ENCODE results near the gene ADRM1. TPM values are rescaled to one million over a fixed set of nuclear protein-coding genes. Genes with fewer than 3 reads are reported as not detected.

Gene ADRM1
- total and polyA plus RNA-seq, 10 donors: 60.5 to 112 (median 79.2) TPM

- intact Hi-C loops (cut with DNase I; ENCODE audit: low total_unique reads): loop anchor here (5.0 kb wide), 1 partner anchor 80 kb away; no protein-coding TSS in a partner anchor
- TF ChIP-seq POLR2AphosphoS5 (IDR thresholded peaks at IDR 0.05): peak; percentile 76 to 84 (median 77)
- no peak for TF ChIP-seq POLR2A (IDR thresholded peaks at IDR 0.05)
- TF ChIP-seq CTCF (IDR thresholded peaks at IDR 0.05 in 8 of 11, conservative IDR thresholded peaks at IDR 0.05 in 3 of 11): peak; percentile 77 to 95 (median 88)
- peak overlapping the region; percentile 88 to 98 (median 96) for H3K27ac ChIP-seq
- peaks cover 4 to 54% (median 29%) of the 10 kb centered on the region in 6 donors for H3K36me3 ChIP-seq
- no peaks in the 10 kb centered on the region for H3K27me3 ChIP-seq (replicated peaks in 1 of 7)
- DNase-seq: peak; percentile 97
- no peaks in the 10 kb centered on the region for H3K9me3 ChIP-seq
- WGBS, 5 donors: 2 to 4% (median 2%) methylated on average over 23 to 24 of the region's 24 CpGs
- H3K4me1 ChIP-seq: peaks cover 23 to 85% (median 53%) of the 10 kb centered on the region in 6 donors
- peak overlapping the region; percentile 52 to 100 (median 96) for H3K4me3 ChIP-seq
Measured at GRCh38 chr20:62301773-62302340, 940 bp upstream of the ADRM1 start.

DNA sequence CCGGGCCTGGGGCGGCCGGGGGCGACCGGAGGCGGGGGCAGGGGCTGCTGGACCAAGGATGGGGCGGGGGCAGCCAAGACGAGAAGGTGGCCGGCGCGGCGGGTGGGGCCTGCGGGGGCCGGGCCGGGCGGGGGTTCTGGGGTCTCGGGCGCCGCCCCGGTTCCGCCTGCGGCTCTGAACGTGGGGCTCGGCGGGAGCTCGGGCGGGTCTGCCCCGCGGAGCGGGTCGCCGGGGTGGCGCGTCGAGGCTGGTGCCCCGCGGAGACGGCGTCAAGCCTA, 204 bp downstream of the ADRM1 start:
- Histone ChIP-seq H3K36me3 (peaks cover 4 to 54% (median 39%) of the 10 kb centered on the region in 6 donors), H3K9me3 (no peaks in the 10 kb centered on the region), H3K27ac (peak overlapping the region; percentile 66 to 98 (median 96)), H3K4me3 (peak overlapping the region; percentile 55 to 100 (median 96)), H3K4me1 (peaks cover 23 to 85% (median 52%) of the 10 kb centered on the region in 6 donors), H3K27me3 (replicated peaks in 1 of 7) (no peaks in the 10 kb centered on the region)
- DNase-seq: no peak
- intact Hi-C loops (cut with DNase I; ENCODE audit: low total_unique reads): loop anchor here (5.0 kb wide), 1 partner anchor 79 kb away; no protein-coding TSS in a partner anchor
- 1 to 2% (median 1%) methylated on average over 21 to 39 of the region's 39 CpGs; no CpG with 5 or more reads in 2 of the 5 donors for WGBS, 5 donors
- TF ChIP-seq POLR2A (IDR thresholded peaks at IDR 0.05) (peak in 1 of 3 donors; percentile 8), CTCF (IDR thresholded peaks at IDR 0.05 in 8 of 11, conservative IDR thresholded peaks at IDR 0.05 in 3 of 11) (no peak), POLR2AphosphoS5 (IDR thresholded peaks at IDR 0.05) (no peak)

DNA sequence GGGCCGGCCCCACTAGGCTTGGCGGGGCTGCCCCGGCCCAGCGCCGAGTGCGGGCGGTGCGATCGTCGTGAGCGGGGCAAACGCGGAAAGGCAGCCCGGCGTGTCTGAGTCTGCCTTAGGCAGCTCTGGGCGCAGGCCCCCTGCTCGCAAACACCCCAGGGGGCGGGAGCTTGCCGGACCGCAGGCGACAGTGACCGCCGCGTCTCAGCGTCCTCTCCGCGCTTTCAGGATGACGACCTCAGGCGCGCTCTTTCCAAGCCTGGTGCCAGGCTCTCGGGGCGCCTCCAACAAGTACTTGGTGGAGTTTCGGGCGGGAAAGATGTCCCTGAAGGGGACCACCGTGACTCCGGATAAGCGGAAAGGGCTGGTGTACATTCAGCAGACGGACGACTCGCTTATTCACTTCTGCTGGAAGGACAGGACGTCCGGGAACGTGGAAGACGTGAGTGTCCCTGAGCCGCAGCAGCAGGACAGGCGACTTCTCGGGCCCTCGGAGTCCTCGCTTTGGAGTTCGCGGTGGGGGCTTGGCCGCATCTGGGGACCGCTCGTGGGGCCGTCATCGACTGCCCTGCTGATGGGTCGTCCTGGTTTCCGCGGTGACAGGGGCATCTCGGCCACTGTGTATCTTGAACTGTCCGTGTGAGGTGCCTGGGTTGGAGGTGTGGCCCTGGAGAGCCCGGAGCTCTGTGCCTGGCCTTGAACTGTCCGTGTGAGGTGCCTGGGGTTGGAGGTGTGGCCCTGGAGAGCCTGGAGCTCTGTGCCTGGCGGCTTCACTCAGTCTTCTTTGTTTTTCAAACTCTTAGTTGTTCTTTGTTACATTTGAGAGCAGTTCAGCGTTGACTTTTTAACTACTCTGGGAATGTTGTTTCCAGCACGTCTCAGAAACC, 786 bp downstream of the ADRM1 start:
- Histone ChIP-seq H3K27ac (peak overlapping the region; percentile 66 to 98 (median 96)), H3K9me3 (no peaks in the 10 kb centered on the region), H3K4me3 (peak overlapping the region; percentile 55 to 100 (median 96)), H3K4me1 (peaks cover 23 to 85% (median 51%) of the 10 kb centered on the region in 6 donors), H3K27me3 (replicated peaks in 1 of 7) (no peaks in the 10 kb centered on the region), H3K36me3 (peaks cover 4 to 54% (median 45%) of the 10 kb centered on the region in 6 donors)
- DNase-seq: no peak
- WGBS, 5 donors: 4 to 10% (median 6%) methylated on average over 16 to 66 of the region's 66 CpGs
- TF ChIP-seq POLR2AphosphoS5 (IDR thresholded peaks at IDR 0.05) (peak in 1 of 3 donors; percentile 41), POLR2A (IDR thresholded peaks at IDR 0.05) (no peak)
- intact Hi-C loops (cut with DNase I; ENCODE audit: low total_unique reads): loop anchor here (5.0 kb wide), 1 partner anchor 79 kb away; no protein-coding TSS in a partner anchor

GRCh38 chr20:62304331-62305148, 1.7 kb downstream of the ADRM1 start:
- peaks cover 4 to 58% (median 52%) of the 10 kb centered on the region in 6 donors for H3K36me3 ChIP-seq
- H3K27ac ChIP-seq: peak overlapping the region in 5 of 8 donors; percentile 88 to 98 (median 97)

More at GRCh38 chr20:62304331-62305148, 1.7 kb downstream of the ADRM1 start:
- peak overlapping the region in 7 of 8 donors; percentile 92 to 100 (median 97) for H3K4me3 ChIP-seq
- no peaks in the 10 kb centered on the region for H3K9me3 ChIP-seq
- intact Hi-C loops (cut with DNase I; ENCODE audit: low total_unique reads): loop anchor here (5.0 kb wide), 1 partner anchor 78 kb away; no protein-coding TSS in a partner anchor
- H3K27me3 ChIP-seq (replicated peaks in 1 of 7): no peaks in the 10 kb centered on the region
- TF ChIP-seq POLR2AphosphoS5 (IDR thresholded peaks at IDR 0.05) (peak in 1 of 3 donors; percentile 37), POLR2A (IDR thresholded peaks at IDR 0.05) (no peak), CTCF (IDR thresholded peaks at IDR 0.05 in 8 of 11, conservative IDR thresholded peaks at IDR 0.05 in 3 of 11) (no peak)
- no peak for DNase-seq
- 77 to 87% (median 81%) methylated on average over 20 to 29 of the region's 29 CpGs for WGBS, 5 donors
- H3K4me1 ChIP-seq: peaks cover 23 to 83% (median 50%) of the 10 kb centered on the region in 6 donors

Data from spleen (tissue), 11 donors.